ENCODE results near the gene C11orf86.

GRCh38 chr11:66932543-66932942 lies 42.6 kb upstream of the C11orf86 start:
- TF ChIP-seq CTCF (IDR thresholded peaks at IDR 0.05) = no peak
- TF ChIP-seq POLR2A (IDR thresholded peaks at IDR 0.05) = no peak

Measured in testis (tissue), 2 donors.